Measurements from ENCODE around the gene CST6. TPM values are rescaled to one million over a fixed set of nuclear protein-coding genes. Genes with fewer than 3 reads are reported as not detected.
"Not testable (repeated sequence)": the region's sequence is repeated elsewhere in the genome, so short reads cannot be mapped to it uniquely, and the experiment has no call there.

Gene CST6
- total RNA-seq, 1 donor: under 0.01 TPM

DNA sequence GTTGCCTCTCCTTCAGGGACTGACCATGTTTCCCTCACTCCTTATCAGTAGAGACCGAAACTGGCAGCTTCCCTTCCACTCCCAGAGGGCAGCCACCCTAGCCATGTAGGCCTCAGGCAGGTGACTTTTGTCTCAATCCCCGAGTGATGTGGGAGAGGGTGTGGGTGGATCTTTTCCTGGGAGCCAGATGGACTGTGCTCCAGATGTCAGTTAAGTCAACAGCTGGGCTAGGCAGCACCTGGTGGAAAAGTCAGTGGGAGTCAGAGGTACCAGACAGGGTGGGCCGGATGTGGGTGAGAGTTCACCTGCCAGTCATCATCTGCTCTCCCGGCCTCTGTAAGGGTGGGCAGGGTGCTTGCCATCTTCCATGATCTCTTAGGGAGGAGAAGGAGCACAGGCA is 7.6 kb upstream of the CST6 start:
- TF ChIP-seq, protein P1, sequence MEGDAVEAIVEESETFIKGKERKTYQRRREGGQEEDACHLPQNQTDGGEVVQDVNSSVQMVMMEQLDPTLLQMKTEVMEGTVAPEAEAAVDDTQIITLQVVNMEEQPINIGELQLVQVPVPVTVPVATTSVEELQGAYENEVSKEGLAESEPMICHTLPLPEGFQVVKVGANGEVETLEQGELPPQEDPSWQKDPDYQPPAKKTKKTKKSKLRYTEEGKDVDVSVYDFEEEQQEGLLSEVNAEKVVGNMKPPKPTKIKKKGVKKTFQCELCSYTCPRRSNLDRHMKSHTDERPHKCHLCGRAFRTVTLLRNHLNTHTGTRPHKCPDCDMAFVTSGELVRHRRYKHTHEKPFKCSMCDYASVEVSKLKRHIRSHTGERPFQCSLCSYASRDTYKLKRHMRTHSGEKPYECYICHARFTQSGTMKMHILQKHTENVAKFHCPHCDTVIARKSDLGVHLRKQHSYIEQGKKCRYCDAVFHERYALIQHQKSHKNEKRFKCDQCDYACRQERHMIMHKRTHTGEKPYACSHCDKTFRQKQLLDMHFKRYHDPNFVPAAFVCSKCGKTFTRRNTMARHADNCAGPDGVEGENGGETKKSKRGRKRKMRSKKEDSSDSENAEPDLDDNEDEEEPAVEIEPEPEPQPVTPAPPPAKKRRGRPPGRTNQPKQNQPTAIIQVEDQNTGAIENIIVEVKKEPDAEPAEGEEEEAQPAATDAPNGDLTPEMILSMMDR (IDR thresholded peaks at IDR 0.05; ENCODE audit: insufficient read depth, low read depth, low read length): no peak
- DNase-seq (ENCODE audit: low read depth): no peak
- H3K4me3 ChIP-seq (ENCODE audit: low read depth, low read length): no peak overlapping the region

DNA sequence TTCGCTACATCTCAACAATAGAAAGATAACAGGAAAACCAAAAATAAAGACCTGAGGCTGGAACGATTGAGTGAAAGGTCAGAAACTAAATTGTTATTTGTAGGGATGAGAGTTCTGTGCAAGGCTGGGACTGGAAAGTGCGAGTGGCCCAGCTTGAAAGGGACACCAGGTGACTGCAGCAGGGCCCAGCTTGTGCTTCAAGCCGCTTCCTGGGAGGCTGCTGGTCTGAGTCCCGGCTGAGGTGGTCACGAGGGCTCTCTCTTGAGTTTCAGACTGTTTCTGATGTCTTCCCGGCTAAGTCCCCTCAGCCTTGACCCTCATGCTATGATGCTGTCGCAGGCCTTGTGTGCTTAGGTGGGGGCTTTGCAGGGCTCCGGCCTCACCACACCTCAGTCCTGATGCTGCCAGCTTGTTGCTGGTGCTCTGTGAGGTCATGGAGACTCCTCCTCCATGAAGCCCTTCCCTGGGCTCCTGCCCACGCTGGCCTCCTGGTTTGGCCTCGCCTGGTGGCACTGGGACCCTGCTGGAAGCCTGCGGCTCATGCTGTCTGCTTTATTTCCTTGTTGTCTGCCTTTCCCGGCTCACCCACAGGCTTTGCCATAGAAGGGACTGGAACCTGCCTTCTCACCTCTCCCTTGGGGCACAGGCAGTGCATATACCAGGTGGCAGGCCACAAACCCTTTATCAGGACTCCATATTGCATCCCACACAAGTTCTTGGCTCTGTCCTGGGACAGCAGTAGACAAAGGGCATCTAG is 5.5 kb upstream of the CST6 start:
- DNase-seq (ENCODE audit: low read depth): no peak
- H3K4me3 ChIP-seq (ENCODE audit: low read depth, low read length): no peak overlapping the region
- TF ChIP-seq, protein P1 (IDR thresholded peaks at IDR 0.05; ENCODE audit: insufficient read depth, low read depth, low read length): no peak

DNA sequence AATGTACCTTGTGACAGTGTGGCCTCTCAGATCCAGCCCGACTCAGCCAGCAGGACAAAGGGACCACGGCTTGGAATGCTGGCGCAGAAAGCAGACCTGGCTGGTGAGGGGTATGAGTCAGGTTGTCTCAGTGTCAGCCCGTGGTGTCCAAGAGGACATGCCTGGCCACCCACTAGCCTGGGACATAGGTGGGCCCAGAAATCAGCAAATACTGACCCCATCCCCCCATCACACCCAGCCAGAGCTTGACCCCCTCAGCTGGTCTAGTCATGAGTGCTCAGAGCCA is 5.0 kb upstream of the CST6 start:
- no peak for DNase-seq (ENCODE audit: low read depth)
- no peak overlapping the region for H3K4me3 ChIP-seq (ENCODE audit: low read depth, low read length)
- TF ChIP-seq, protein P1 (IDR thresholded peaks at IDR 0.05; ENCODE audit: insufficient read depth, low read depth, low read length): no peak

DNA sequence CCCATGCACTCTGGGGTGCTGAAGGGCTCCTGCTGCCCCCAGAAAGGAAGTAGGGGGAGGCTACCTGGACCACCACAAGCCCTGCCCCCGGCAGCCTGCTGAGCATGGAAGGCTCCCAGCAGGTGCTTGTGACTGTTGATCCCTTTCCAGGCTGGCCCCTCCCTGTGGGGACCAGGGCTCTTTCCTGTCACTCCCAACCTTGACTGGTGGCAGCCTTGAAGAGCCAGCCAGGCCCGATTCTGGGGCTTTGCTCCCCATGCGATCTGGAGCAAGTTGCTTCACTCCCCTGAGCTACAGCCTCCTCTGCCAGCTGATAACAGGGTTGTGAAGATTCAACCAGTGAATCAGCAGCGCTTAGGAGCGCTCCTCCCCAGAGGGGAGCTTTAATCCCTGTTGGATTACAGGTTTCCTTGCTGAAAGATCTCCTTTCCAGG is 4.6 kb upstream of the CST6 start:
- peak; percentile 11 for DNase-seq (ENCODE audit: low read depth)
- TF ChIP-seq, protein P1 (IDR thresholded peaks at IDR 0.05; ENCODE audit: insufficient read depth, low read depth, low read length): no peak
- H3K4me3 ChIP-seq (ENCODE audit: low read depth, low read length): no peak overlapping the region

DNA sequence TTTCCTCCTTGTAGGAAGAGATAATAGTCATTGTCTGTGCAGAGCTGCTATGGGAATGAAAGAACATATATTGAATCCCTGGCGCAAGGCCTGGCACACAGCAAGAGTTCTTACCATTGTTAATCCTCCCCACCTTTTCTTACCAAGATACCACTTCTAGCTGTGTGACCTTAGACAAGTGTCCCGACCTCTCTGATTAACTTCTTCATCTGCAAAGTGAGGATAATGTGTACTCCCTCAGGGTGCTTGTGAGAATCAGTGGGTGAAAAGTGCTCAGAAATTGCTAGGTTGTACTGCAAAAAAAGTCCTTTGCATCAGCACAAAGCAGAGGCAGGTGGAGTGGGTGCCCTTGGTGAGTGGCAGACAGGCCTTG is 3.7 kb upstream of the CST6 start:
- no peak for DNase-seq (ENCODE audit: low read depth)

DNA sequence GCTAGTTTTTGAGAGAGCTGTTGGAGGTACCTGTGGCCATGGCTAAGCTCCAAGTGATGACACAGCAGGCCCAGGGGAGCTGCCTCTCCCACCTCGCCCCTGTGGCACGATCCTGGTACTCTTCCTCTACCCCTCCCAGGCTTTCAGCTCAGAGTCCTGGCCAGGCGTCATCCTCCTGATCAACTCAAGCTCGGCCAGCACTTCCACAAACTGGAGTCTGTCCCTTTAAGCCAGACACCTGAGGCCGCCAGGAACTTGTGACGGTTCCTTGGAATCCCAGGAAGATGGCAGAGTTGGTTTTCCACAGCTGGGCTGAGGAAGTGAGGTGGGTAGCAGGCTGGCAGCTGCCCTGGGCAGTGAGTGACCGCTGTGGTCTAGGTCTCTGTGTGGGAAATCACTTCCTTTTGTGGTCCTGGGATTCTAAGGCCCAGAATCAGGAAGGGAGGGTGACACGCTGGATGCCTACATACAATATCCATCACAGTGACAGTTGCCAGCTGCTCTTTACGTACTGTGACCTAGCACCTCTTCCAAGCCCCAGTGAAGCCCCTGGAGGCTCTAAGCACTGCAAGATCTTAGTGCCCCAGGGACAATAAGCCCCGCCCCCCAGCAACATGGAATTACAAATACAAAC is 3.2 kb upstream of the CST6 start:
- DNase-seq (ENCODE audit: low read depth): no peak
- no peak overlapping the region for H3K4me3 ChIP-seq (ENCODE audit: low read depth, low read length)
- TF ChIP-seq, protein P1 (IDR thresholded peaks at IDR 0.05; ENCODE audit: insufficient read depth, low read depth, low read length): no peak

More for the DNA sequence above, 3.7 kb upstream of the CST6 start:
- TF ChIP-seq, protein P1 (IDR thresholded peaks at IDR 0.05; ENCODE audit: insufficient read depth, low read depth, low read length): no peak
- no peak overlapping the region for H3K4me3 ChIP-seq (ENCODE audit: low read depth, low read length)

DNA sequence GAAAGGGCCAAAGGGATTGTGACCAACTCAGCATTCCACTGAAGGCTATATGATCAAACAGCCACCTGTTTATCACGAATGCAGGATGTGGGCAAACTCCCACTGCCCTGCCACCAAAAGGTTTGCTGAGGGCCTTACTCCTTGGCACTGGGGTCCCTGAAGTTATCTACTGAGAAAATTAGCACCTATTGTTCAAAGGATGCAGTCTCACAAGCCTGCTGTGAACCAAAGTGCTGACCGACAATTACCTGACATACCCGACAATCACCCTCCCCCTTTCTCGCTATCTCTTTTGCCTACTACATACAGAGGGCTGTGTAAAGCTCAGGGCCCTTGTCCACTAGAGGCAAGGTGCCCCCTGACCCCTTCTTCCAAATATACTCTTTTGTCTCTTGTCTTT is 1.8 kb upstream of the CST6 start:
- not testable (repeated sequence) for H3K4me3 ChIP-seq (ENCODE audit: low read depth, low read length); DNase-seq (ENCODE audit: low read depth)

Measured in fibroblast of villous mesenchyme (primary cell).